NT2/D1 (cell line): ENCODE data around the gene C1D.

Experiments
- YY1 ChIP-seq: IDR thresholded peaks from 2 replicates; pipeline ENCODE4 v1.6.1; 2011; ENCODE audit not compliant: insufficient read length, insufficient read depth
- ZNF274 ChIP-seq: IDR thresholded peaks from 2 replicates; pipeline ENCODE4 v1.6.1; 2011; ENCODE audit warnings: mild to moderate bottlenecking, low read depth, low read length

DNA sequence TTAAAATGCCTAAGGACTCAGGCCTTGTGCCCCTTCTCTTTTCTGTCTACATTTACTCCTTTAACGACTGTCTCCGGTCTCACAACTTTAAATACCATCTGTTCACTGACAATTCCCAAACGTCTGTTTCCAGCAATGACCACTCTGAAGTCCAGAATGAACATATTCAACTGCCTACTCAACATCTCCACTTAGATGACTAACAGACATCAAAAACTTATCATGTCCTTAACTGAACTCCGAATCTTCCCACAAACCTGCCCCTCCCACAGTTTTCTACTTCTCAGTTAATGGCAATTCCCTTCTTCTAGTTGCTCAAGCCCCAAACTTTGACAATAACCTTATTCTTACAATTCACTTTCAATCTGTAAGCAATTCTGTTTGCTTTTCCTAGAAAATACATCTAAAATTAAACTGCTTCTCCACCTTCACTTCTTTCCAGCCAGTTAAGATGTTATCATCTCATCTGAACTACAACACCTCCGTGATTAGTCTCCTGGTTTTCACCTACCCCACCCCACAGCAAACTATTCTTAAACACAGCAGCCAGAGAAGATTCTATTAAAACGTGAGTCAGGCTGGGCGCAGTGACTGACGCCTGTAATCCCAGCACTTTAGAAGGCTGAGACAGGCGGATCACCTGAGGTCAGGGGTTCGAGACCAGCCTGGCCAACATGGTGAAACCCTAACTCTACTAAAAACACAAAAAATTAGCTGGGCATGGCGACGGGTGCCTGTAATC lies 2.8 kb downstream of the C1D start:
- TF ChIP-seq YY1 = no peak
- TF ChIP-seq ZNF274 = no peak
